Neural cell (in vitro differentiated cells): ENCODE results near the gene LOXHD1. TPM values are rescaled to one million over a fixed set of nuclear protein-coding genes. Genes with fewer than 3 reads are reported as not detected.

Experiments used
- H2AFZ ChIP-seq: fragments of 200-600, 300-800 bp; sonication (generic), shearing (Covaris generic); 2 replicates; pipeline ENCODE4 v1.6.0; 2014; ENCODE audit warnings: low read depth, mild to moderate bottlenecking, antibody characterized with exemption, low read length, moderate library complexity
- H3F3A ChIP-seq: fragments of 200-600 bp; shearing (Covaris generic); 2 replicates; pipeline ENCODE4 v1.6.1; 2016; ENCODE audit warnings: mild to moderate bottlenecking, moderate library complexity, mixed read lengths, antibody characterized with exemption, low read length; ENCODE audit not compliant: insufficient read depth, poor library complexity, severe bottlenecking
- H3K27ac ChIP-seq: fragments of 200-600, 300-800 bp; sonication (generic), shearing (Covaris generic); 2 replicates; pipeline ENCODE4 v1.5.1; 2014; ENCODE audit warnings: mild to moderate bottlenecking, low read length, moderate library complexity
- H3K27me3 ChIP-seq: fragments of 300-800, 200-600 bp; sonication (generic), shearing (Covaris generic); 2 replicates; pipeline ENCODE4 v1.6.0; 2014; ENCODE audit warnings: mild to moderate bottlenecking, low read depth, low read length, moderate library complexity; ENCODE audit not compliant: insufficient read depth
- H3K36me3 ChIP-seq: fragments of 300-800, 200-600 bp; sonication (generic), shearing (Covaris generic); 2 replicates; pipeline ENCODE4 v1.5.1; 2014; ENCODE audit warnings: mild to moderate bottlenecking, antibody characterized with exemption, low read length, moderate library complexity; ENCODE audit not compliant: insufficient read depth
- H3K4me2 ChIP-seq: fragments of 300-800, 200-600 bp; sonication (generic), shearing (Covaris generic); 2 replicates; pipeline ENCODE4 v1.6.0; 2014; ENCODE audit warnings: mild to moderate bottlenecking, low read length
- H3K4me3 ChIP-seq: fragments of 300-800, 200-600 bp; sonication (generic), shearing (Covaris generic); 2 replicates; pipeline ENCODE4 v1.5.1; 2014; ENCODE audit warnings: mild to moderate bottlenecking, low read length, moderate library complexity
- H3K79me2 ChIP-seq: fragments of 200-600 bp; shearing (Covaris generic); replicated peaks from 2 replicates; pipeline ENCODE4 v1.6.0; 2014; ENCODE audit warnings: mild to moderate bottlenecking, low read length, moderate library complexity; ENCODE audit not compliant: insufficient read depth
- H3K9ac ChIP-seq: fragments of 300-800, 200-600 bp; sonication (generic), shearing (Covaris generic); 2 replicates; pipeline ENCODE4 v1.6.1; 2016; ENCODE audit warnings: mild to moderate bottlenecking, low read length, mixed read lengths
- H3K9me2 ChIP-seq: fragments of 200-600 bp; shearing (Covaris generic); 2 replicates; pipeline ENCODE4 v1.6.1; 2016; ENCODE audit warnings: mild to moderate bottlenecking, low read length, mixed read lengths; ENCODE audit not compliant: insufficient read depth
- H3K9me3 ChIP-seq: fragments of 200-600, 300-800 bp; sonication (generic), shearing (Covaris generic); 2 replicates; pipeline ENCODE4 v1.6.1; 2016; ENCODE audit warnings: mild to moderate bottlenecking, mixed run types, low read length, moderate library complexity, mixed read lengths
- H4K20me1 ChIP-seq: fragments of 200-600 bp; shearing (Covaris generic); 2 replicates; pipeline ENCODE4 v1.6.1; 2016; ENCODE audit warnings: mild to moderate bottlenecking, mixed run types; ENCODE audit not compliant: insufficient read depth
- CTCF ChIP-seq: fragments of 450-650 bp; IDR thresholded peaks from 2 replicates; pipeline ENCODE4 v1.5.1; 2014; ENCODE audit warnings: antibody characterized with exemption, mild to moderate bottlenecking, moderate library complexity; ENCODE audit not compliant: poor library complexity, severe bottlenecking
- EP300 ChIP-seq: fragments of 450-650 bp; conservative IDR thresholded peaks from 2 replicates; pipeline ENCODE4 v1.6.1; 2014; ENCODE audit warnings: antibody characterized with exemption, mild to moderate bottlenecking, moderate library complexity; ENCODE audit not compliant: poor library complexity, severe bottlenecking
- EZH2 ChIP-seq: fragments of 200-600, 300-800 bp; shearing (Covaris generic), sonication (generic); IDR thresholded peaks from 2 replicates; pipeline ENCODE4 v1.6.1; 2014; ENCODE audit warnings: antibody characterized with exemption, low read length, borderline replicate concordance, mild to moderate bottlenecking; ENCODE audit not compliant: insufficient read depth, poor library complexity, severe bottlenecking
- MXI1 ChIP-seq: fragments of 450-650 bp; conservative IDR thresholded peaks from 2 replicates; pipeline ENCODE4 v1.6.1; 2014; ENCODE audit warnings: antibody characterized with exemption, mild to moderate bottlenecking; ENCODE audit not compliant: poor library complexity, severe bottlenecking
- POLR2AphosphoS5 ChIP-seq: IDR thresholded peaks from 2 replicates; pipeline ENCODE4 v1.6.1; 2012
- RAD21 ChIP-seq: fragments of 450-650 bp; conservative IDR thresholded peaks from 2 replicates; pipeline ENCODE4 v1.6.1; 2014; ENCODE audit warnings: antibody characterized with exemption, mild to moderate bottlenecking, moderate library complexity
- REST ChIP-seq: IDR thresholded peaks from 2 replicates; pipeline ENCODE4 v1.6.1; 2012; ENCODE audit warnings: borderline replicate concordance
- SMC3 ChIP-seq: fragments of 450-650 bp; conservative IDR thresholded peaks from 2 replicates; pipeline ENCODE4 v1.6.1; 2014; ENCODE audit warnings: antibody characterized with exemption, mild to moderate bottlenecking, moderate library complexity; ENCODE audit not compliant: poor library complexity
- TAF1 ChIP-seq: IDR thresholded peaks from 2 replicates; pipeline ENCODE4 v1.6.1; 2012; ENCODE audit warnings: low read depth
- polyA plus RNA-seq: library from polyadenylated mRNA; depleted of rRNA; stranded (reverse); fragments of >200 nt; gene quantifications from 2 replicates; pipeline ENCODE4 v1.2.3, GENCODE V29; 2014

Gene LOXHD1
- polyA plus RNA-seq, 1 donor from 2014 or later = not detected

GRCh38 chr18:46447323-46447722 lies 209.7 kb downstream of the LOXHD1 start:
- H4K20me1 ChIP-seq = no peaks in the 10 kb centered on the region
- H3K27ac ChIP-seq = no peak overlapping the region
- no peak for TF ChIP-seq REST
- no peak for TF ChIP-seq CTCF
- no peak for TF ChIP-seq TAF1
- TF ChIP-seq POLR2AphosphoS5 = no peak
- no peak for TF ChIP-seq MXI1
- TF ChIP-seq EP300 = no peak
- no peak for TF ChIP-seq EZH2
- no peak for TF ChIP-seq SMC3
- no peak for TF ChIP-seq RAD21
- peaks cover 16% of the 10 kb centered on the region for H3K9me3 ChIP-seq
- H3K9me2 ChIP-seq = no peaks in the 10 kb centered on the region
- H3K4me3 ChIP-seq = no peak overlapping the region
- no peak overlapping the region for H2AFZ ChIP-seq
- no peaks in the 10 kb centered on the region for H3K79me2 ChIP-seq
- no peak overlapping the region for H3K9ac ChIP-seq
- H3K4me2 ChIP-seq = no peak overlapping the region
- H3F3A ChIP-seq = no peaks in the 10 kb centered on the region
- H3K27me3 ChIP-seq = no peaks in the 10 kb centered on the region
- peaks cover 33% of the 10 kb centered on the region for H3K36me3 ChIP-seq

- no peaks in the 10 kb centered on the region for H3K79me2 ChIP-seq
- H3K4me2 ChIP-seq = no peak overlapping the region
- H4K20me1 ChIP-seq = no peaks in the 10 kb centered on the region
- H3K4me3 ChIP-seq = no peak overlapping the region
- no peaks in the 10 kb centered on the region for H3K27me3 ChIP-seq
- H3K27ac ChIP-seq = no peak overlapping the region
- H3K9ac ChIP-seq = no peak overlapping the region
- peaks cover 14% of the 10 kb centered on the region for H3K9me3 ChIP-seq
- H3K9me2 ChIP-seq = no peaks in the 10 kb centered on the region
- no peak for TF ChIP-seq RAD21
- TF ChIP-seq TAF1 = no peak
- no peak for TF ChIP-seq EP300
- no peak for TF ChIP-seq EZH2
- no peak overlapping the region for H2AFZ ChIP-seq
- H3F3A ChIP-seq = no peaks in the 10 kb centered on the region
- peaks cover 24% of the 10 kb centered on the region for H3K36me3 ChIP-seq
Measured at GRCh38 chr18:46445522-46446313, 211.3 kb downstream of the LOXHD1 start.
